ENCODE data around the gene PAK6. TPM values are rescaled to one million over a fixed set of nuclear protein-coding genes. Genes with fewer than 3 reads are reported as not detected.

The PAK6 gene
- total and polyA plus RNA-seq, 4 donors, result 0.05 to 0.17 (median 0.10) TPM

GRCh38 chr15:40229316-40229715, 9.5 kb upstream of the PAK6 start:
- H3K4me3 ChIP-seq (ENCODE audit: low read depth in 1 of 3, low read length in 3 of 3), result no peak overlapping the region
- WGBS, result 98% methylated on average over 5 of the region's 5 CpGs
- H3K27me3 ChIP-seq (ENCODE audit: control insufficient read depth in 4 of 4, insufficient read depth in 4 of 4, low read length in 3 of 4), result no peaks in the 10 kb centered on the region
- no peaks in the 10 kb centered on the region for H3K4me1 ChIP-seq (ENCODE audit: control insufficient read depth in 4 of 4, insufficient read depth in 4 of 4, low read length in 3 of 4)
- no peak overlapping the region for H3K27ac ChIP-seq (ENCODE audit: low read depth in 1 of 2, low read length in 2 of 2)
- no peaks in the 10 kb centered on the region for H3K9me3 ChIP-seq (ENCODE audit: control insufficient read depth in 4 of 4, low read length in 3 of 4)
- no peak overlapping the region for H3K9ac ChIP-seq (ENCODE audit: low read depth in 1 of 2, low read length in 2 of 2)
- TF ChIP-seq SP1 (IDR thresholded peaks at IDR 0.05), result no peak
- TF ChIP-seq MAX (IDR thresholded peaks at IDR 0.05), result no peak
- no peak for TF ChIP-seq ATF3 (IDR thresholded peaks at IDR 0.05)
- no peak for TF ChIP-seq FOXA2 (IDR thresholded peaks at IDR 0.05)
- no peak for TF ChIP-seq RXRA (IDR thresholded peaks at IDR 0.05)
- no peak for TF ChIP-seq HNF4G (IDR thresholded peaks at IDR 0.05)
- no peak for TF ChIP-seq TAF1 (conservative IDR thresholded peaks at IDR 0.05)
- no peak for TF ChIP-seq GABPA (IDR thresholded peaks at IDR 0.05 in 1 of 2, conservative IDR thresholded peaks at IDR 0.05 in 1 of 2)
- TF ChIP-seq EGR1 (IDR thresholded peaks at IDR 0.05; ENCODE audit: low read depth in 2 of 2), result no peak
- no peak for TF ChIP-seq ZBTB33 (IDR thresholded peaks at IDR 0.05)
- no peak for TF ChIP-seq YY1 (IDR thresholded peaks at IDR 0.05)
- no peak for TF ChIP-seq RAD21 (IDR thresholded peaks at IDR 0.05)
- TF ChIP-seq CTCF (IDR thresholded peaks at IDR 0.05; ENCODE audit: low read depth, low read length, missing input control), result no peak
- TF ChIP-seq JUND (IDR thresholded peaks at IDR 0.05), result no peak
- TF ChIP-seq NR2F2 (IDR thresholded peaks at IDR 0.05), result no peak
- no peak for TF ChIP-seq FOXA1 (IDR thresholded peaks at IDR 0.05)
- DNase-seq (ENCODE audit: low spot score), result no peak
- no peaks in the 10 kb centered on the region for H3K36me3 ChIP-seq (ENCODE audit: control insufficient read depth in 4 of 4, insufficient read depth in 3 of 4, low read depth in 1 of 4, low read length in 3 of 4)

- Histone ChIP-seq H3K9ac (ENCODE audit: low read depth in 1 of 2, low read length in 2 of 2) (no peak overlapping the region), H3K9me3 (ENCODE audit: control insufficient read depth in 4 of 4, low read length in 3 of 4) (no peaks in the 10 kb centered on the region), H3K4me1 (ENCODE audit: control insufficient read depth in 4 of 4, insufficient read depth in 4 of 4, low read length in 3 of 4) (no peaks in the 10 kb centered on the region), H3K36me3 (ENCODE audit: control insufficient read depth in 4 of 4, insufficient read depth in 3 of 4, low read depth in 1 of 4, low read length in 3 of 4) (no peaks in the 10 kb centered on the region), H3K27me3 (ENCODE audit: control insufficient read depth in 4 of 4, insufficient read depth in 4 of 4, low read length in 3 of 4) (no peaks in the 10 kb centered on the region), H3K27ac (ENCODE audit: low read depth in 1 of 2, low read length in 2 of 2) (no peak overlapping the region), H3K4me3 (ENCODE audit: low read depth in 1 of 3, low read length in 3 of 3) (no peak overlapping the region)
- 96% methylated on average over 1 of the region's 1 CpG for WGBS
- DNase-seq (ENCODE audit: low spot score), result no peak
- no peak for TF ChIP-seq SP1 (IDR thresholded peaks at IDR 0.05)
- TF ChIP-seq YY1 (IDR thresholded peaks at IDR 0.05), result no peak
- no peak for TF ChIP-seq JUND (IDR thresholded peaks at IDR 0.05)
- TF ChIP-seq FOXA1 (IDR thresholded peaks at IDR 0.05), result no peak
- no peak for TF ChIP-seq MAX (IDR thresholded peaks at IDR 0.05)
- no peak for TF ChIP-seq RAD21 (IDR thresholded peaks at IDR 0.05)
- TF ChIP-seq FOXA2 (IDR thresholded peaks at IDR 0.05), result no peak
- no peak for TF ChIP-seq EGR1 (IDR thresholded peaks at IDR 0.05; ENCODE audit: low read depth in 2 of 2)
- TF ChIP-seq ZBTB33 (IDR thresholded peaks at IDR 0.05), result no peak
- no peak for TF ChIP-seq CTCF (IDR thresholded peaks at IDR 0.05; ENCODE audit: low read depth, low read length, missing input control)
These were observed 8.9 kb upstream of the PAK6 start for GRCh38 chr15:40229956-40230355.

Measured in liver (tissue), 9 donors.